Inflammatory macrophage treated with lipopolysaccharide for 1 hour (primary cell): Measurements from ENCODE around the gene RALBP1.
"Not testable (repeated sequence)": the region's sequence is repeated elsewhere in the genome, so short reads cannot be mapped to it uniquely, and the experiment has no call there.

Experiments used
- DNase-seq, 2 donors: peaks; one replicate each; pipeline ENCODE4 v3.0.0-alpha.2; 2020 to 2022

Gene RALBP1

GRCh38 chr18:9455718-9456511 lies 19.4 kb upstream of the RALBP1 start:
- DNase-seq: peak in 1 of 2 donors; percentile 19

DNA sequence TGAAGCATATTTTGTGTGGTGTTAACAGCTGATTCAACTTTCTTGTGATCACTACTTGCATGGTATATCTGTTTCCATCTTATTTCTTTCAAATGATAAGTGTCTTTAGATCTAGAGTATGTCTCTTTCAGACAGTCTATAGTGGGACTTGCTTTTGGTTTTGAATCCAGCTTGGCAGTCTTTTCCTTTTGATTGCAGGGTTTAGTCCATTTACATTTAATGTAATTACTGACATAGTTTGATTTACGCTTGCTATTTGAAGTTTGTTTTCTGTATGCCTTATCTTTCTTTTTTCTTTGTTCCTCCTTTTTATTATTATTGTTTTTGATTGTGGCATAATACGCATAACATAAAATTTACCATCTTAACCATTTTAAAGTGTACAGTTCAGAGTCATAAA lies 9.2 kb upstream of the RALBP1 start:
- no peak for DNase-seq

- DNase-seq: peak; percentile 76 to 82
Measured at GRCh38 chr18:9466846-9467245, 8.5 kb upstream of the RALBP1 start.

GRCh38 chr18:9468998-9469397 lies 6.3 kb upstream of the RALBP1 start:
- DNase-seq: no peak

DNA sequence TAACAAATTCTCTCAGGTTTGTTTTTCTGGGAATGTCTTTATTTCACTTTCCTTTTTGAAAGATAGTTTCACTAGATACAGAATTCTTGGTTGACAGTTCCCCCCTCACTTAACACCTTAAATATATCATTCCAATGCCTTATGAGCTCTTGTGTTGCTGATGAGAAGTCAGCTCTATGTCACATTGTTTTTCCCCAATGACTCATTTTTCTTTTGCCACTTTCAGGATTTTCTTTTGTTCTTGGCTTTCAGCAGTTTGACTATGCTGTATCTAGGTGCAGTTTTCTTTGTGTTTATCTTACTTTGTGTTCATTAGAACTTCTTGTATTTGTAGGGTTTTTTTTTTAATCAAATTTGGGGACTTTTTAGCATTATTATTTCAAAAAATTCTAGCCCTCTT lies 5.6 kb upstream of the RALBP1 start:
- peak; percentile 13 to 47 for DNase-seq

DNA sequence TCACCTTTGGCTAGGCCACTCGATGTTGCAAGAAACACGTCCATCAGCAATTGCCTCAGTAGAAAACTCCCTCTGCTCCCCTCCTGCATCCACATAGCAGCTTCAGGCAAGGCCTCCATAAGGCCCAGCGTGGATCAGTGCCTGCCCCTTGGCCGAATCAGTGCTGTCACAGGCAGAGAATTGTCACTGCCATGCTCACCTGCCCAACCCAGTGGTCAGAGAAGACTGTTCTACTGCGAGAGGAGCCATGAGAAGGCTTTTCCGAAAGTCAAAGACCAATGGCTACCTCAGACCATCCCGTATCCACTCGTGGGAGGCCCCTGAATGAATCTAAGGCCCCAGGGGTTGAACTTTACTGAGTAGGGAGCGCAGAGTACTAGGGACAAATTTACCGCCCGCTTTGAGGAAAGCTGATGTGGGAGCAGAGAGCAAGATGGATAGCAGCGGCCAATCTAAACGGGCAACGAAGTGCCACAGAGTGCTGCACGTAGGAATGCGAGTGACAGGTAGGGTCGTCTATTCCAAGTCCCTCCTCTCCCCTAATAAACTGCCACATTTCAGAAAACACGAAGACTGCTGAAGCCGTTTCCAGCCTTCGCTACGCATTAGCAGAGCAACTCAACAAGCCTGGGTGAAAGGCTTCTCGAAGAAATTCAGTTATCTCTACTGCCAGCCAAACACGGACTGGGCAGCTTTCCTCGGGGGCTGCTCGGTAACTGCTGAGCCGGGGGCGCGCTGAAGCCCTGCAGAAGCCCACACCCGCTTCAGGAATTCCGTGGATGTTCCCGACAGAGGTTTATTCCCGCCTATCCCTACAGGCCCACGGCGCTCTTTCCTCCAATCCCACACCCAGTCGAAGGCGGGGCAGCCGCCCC lies 968 bp upstream of the RALBP1 start:
- no peak for DNase-seq

DNA sequence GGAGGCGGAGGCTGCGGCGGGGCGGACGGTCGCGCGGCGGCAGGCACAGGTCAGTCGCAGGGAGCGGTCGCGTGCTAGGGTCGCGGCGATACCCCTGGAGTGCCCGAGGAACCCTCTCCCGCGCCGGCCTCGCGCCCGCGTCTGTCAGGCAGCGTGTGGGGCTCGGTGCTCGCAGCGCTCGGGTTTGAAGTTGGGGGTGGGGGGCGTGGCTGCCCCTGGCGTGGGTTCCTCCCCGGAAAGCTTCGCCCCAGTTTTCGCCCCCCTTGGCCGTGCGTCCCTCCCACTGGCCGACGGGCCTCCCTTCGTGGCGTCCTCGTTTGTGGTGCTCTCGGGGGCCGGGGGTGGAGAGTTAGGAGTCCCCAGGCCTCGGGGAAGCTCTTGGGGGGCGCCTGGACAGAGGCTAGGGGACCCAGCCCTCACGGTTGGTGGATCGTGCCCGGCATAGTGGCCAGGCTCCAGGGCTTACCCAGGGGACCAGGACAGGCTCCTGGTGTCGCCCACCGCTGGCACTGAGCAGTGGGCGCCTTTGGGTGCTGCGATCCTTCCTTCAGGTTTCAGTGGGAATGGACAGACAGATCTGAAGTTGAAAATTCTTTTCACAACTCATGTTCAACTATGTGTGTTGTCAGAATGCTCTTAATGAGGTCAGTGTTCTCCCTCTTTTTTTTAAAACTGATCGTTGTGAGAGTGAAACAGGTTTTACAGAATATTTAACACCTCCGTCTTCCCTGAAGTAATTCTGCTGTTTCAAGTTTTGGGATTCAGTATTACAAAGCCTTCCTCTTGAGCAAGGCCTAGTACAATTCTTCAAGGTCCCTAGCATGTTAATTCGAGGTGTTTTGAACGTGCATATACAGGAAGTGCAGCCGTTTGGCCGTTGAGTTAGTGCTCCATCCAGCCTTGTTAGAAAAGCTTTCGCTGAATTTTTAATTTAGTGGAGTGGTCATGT lies 604 bp downstream of the RALBP1 start:
- DNase-seq: peak; percentile 35 to 46

GRCh38 chr18:9476949-9477348 lies 1.6 kb downstream of the RALBP1 start:
- not testable (repeated sequence) for DNase-seq

DNA sequence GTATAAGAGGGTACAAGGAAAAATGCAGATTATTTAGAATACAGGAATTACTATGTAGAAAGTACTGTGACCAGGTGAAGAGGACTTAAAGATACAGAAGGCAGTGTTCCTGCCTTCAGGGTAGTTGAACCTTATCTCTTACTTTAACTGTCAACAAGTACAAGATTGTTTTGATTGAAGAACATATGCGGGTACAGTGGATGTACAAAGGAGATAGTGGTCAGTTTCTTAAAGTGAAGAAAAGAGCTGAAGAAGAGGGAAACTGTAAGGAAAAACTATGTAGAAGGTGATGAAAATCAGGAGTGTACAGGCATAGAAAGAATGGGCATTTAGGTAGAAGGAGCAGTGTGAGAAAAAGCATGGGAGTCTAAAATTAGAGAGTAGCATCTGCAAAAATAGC lies 2.2 kb downstream of the RALBP1 start:
- no peak for DNase-seq

GRCh38 chr18:9478545-9478944 lies 3.2 kb downstream of the RALBP1 start:
- no peak for DNase-seq

DNA sequence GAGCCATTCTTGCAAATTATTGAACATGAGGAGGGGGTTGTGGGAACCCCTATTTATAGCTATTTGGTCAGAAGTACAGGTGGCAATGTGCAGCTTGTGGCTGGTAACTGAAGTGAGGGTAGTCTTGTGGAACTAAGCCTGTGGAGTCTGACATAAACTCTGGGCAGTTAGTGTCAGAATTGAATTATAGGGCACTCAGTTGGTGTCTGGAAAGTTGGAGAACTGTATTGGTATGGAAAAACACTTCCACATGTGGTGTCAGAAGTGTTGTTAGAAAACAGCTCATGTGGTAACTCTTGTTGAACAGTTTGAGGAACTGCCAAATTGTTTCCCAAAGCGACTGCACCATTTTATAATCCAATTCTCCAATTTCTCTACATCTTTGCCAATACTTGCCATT lies 7.5 kb downstream of the RALBP1 start:
- DNase-seq: peak; percentile 48 to 69

DNA sequence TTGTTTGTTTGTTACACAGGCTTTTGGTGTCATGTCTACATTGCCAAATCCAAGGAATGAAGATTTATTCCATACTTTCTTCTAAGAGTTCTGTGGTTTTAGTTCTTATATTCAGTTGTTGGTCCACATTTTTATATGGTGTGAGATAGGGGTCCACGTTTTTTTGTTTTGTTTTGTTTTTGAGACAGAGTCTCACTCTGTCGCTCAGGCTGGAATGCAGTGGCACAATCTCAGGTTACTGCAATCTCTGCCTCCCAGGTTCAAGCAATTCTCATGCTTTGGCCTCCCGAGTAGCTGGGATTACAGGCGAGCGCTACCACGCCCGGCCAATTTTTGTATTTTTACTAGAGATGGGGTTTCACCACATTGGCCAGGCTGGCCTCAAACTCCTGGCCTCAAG lies 8.2 kb downstream of the RALBP1 start:
- no peak for DNase-seq

GRCh38 chr18:9484856-9485255 lies 9.5 kb downstream of the RALBP1 start:
- peak in 1 of 2 donors; percentile 19 for DNase-seq

GRCh38 chr18:9488538-9488937 lies 13.2 kb downstream of the RALBP1 start:
- DNase-seq: peak; percentile 46 to 52

- DNase-seq: peak; percentile 70 to 76
Measured at GRCh38 chr18:9494778-9495331, 19.5 kb downstream of the RALBP1 start.

- no peak for DNase-seq
Measured at GRCh38 chr18:9495465-9495864, 20.2 kb downstream of the RALBP1 start.

GRCh38 chr18:9495916-9496705 lies 20.8 kb downstream of the RALBP1 start:
- DNase-seq: no peak

- no peak for DNase-seq
Measured at GRCh38 chr18:9506046-9506792, 30.9 kb downstream of the RALBP1 start.

DNA sequence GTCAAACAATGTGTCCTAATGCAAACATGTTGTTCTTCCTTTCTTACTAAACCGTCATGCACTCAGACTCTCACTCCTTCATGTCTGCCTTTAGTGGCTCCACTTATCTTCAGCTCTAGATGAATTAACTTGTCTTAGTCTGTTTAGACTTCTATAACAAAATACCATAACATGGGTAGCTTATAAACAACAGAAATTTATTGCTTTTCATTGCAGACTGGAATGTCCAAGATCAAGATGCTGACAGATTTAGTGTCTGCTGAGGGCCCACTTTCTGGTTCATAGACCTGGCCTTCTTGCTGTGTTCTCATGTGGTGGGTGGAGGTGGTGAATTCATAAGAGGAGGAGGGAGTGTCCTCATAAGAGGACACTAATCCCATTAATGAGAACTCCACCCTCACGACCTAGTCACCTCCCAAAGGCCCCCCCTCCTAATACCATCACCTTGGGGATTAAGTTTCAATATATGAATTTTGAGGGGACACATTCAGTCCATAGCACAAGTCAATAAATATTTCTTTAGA lies 32.3 kb downstream of the RALBP1 start:
- DNase-seq: no peak

- DNase-seq: no peak
Measured at GRCh38 chr18:9508446-9509025, 33.2 kb downstream of the RALBP1 start.
